GM12878 (cell line): ENCODE results near the gene CDKN1C. TPM values are rescaled to one million over a fixed set of nuclear protein-coding genes. Genes with fewer than 3 reads are reported as not detected.

Experiments
- ATAC-seq: fragments of 200-7000 bp; cut with Tn5 transposase; 3 replicates; pipeline ENCODE4 v1.9.1; 2020; ENCODE audit warnings: mild to moderate bottlenecking, moderate library complexity
- BruUV-seq: library from RNA; stranded (reverse); fragments of 400-500 nt; replicated peaks from 2 replicates; lab custom pipeline; 2021; lab: Mats Ljungman, UMichigan
- CTCF ChIA-PET: fragments of 300-600 bp; sonication (Branson Sonifier 250); formaldehyde crosslinking; extraction: SDS; loops from one replicate; lab custom pipeline; 2021; ENCODE audit warnings: inconsistent platforms; lab: Yijun Ruan, JAX
- POLR2A ChIA-PET: fragments of 350-600 bp; formaldehyde crosslinking; extraction: SDS; loops from one replicate; lab custom pipeline; 2021; ENCODE audit warnings: inconsistent platforms; lab: Charles Lee
- RAD21 ChIA-PET: fragments of 300-600 bp; sonication (Branson Sonifier 250); formaldehyde crosslinking; loops from one replicate; lab custom pipeline; 2023; ENCODE audit warnings: antibody characterized with exemption; ENCODE audit not compliant: unreplicated experiment; lab: Charles Lee
- SMC1A ChIA-PET: fragments of 300-600 bp; sonication (Branson Sonifier 250); formaldehyde crosslinking; loops from one replicate; lab custom pipeline; 2023; ENCODE audit not compliant: unreplicated experiment, uncharacterized antibody; lab: Charles Lee
- DNase-seq: peaks from one replicate; pipeline ENCODE4 v3.0.0-alpha.2; 2011; ENCODE audit warnings: low read depth, low spot score
- FAIRE-seq: peaks from 3 replicates; lab custom pipeline; 2011; peaks lifted over from hg19 to GRCh38; lab: Jason Lieb, UNC
- H2AFZ ChIP-seq: 2 replicates; pipeline ENCODE4 v1.6.0; 2011; ENCODE audit warnings: low read depth, low read length, control low read depth; ENCODE audit not compliant: control insufficient read depth
- H3K27ac ChIP-seq: 2 replicates; pipeline ENCODE4 v1.5.1; 2011; ENCODE audit warnings: control low read depth; ENCODE audit not compliant: control insufficient read depth, insufficient read depth
- H3K27me3 ChIP-seq, 2 experiments: replicated peaks in 1 of 2; 2 replicates each; pipeline versions ENCODE4 v1.6.0 to v1.6.1; 2011; ENCODE audit warnings: low read length in 1 of 2; ENCODE audit not compliant: control insufficient read depth in 2 of 2, insufficient read depth in 2 of 2
- H3K36me3 ChIP-seq, 2 experiments: 2 replicates each; pipeline ENCODE4 v1.5.1; 2011; ENCODE audit warnings: low read length in 1 of 2; ENCODE audit not compliant: control insufficient read depth in 2 of 2, insufficient read depth in 2 of 2
- H3K4me1 ChIP-seq: 2 replicates; pipeline ENCODE4 v1.6.1; 2011; ENCODE audit warnings: mild to moderate bottlenecking, low read length, moderate library complexity, mixed read lengths; ENCODE audit not compliant: control insufficient read depth, insufficient read depth
- H3K4me2 ChIP-seq: 2 replicates; pipeline ENCODE4 v1.6.0; 2011; ENCODE audit warnings: control low read depth; ENCODE audit not compliant: control insufficient read depth, insufficient read depth
- H3K4me3 ChIP-seq: fragments of 200-600 bp; sonication (generic); 2 replicates; pipeline ENCODE4 v1.5.1; 2016
- H3K79me2 ChIP-seq: 2 replicates; pipeline ENCODE4 v1.6.0; 2011; ENCODE audit warnings: low read length; ENCODE audit not compliant: control insufficient read depth, insufficient read depth
- H3K9ac ChIP-seq: 2 replicates; pipeline ENCODE4 v1.8.0; 2011; ENCODE audit warnings: low read length, control low read depth, mixed read lengths; ENCODE audit not compliant: control insufficient read depth, insufficient read depth
- H3K9me3 ChIP-seq: replicated peaks from 3 replicates; pipeline ENCODE4 v1.5.1; 2011; ENCODE audit warnings: mild to moderate bottlenecking, low read length; ENCODE audit not compliant: control insufficient read depth, insufficient read depth
- H4K20me1 ChIP-seq: 2 replicates; pipeline ENCODE4 v1.6.0; 2011; ENCODE audit not compliant: control insufficient read depth, insufficient read depth
- EGR1 ChIP-seq, 2 experiments: IDR thresholded peaks; 1 replicate in 1 of 2; 2 replicates in 1 of 2; pipeline ENCODE4 v1.6.1; 2011 to 2012; ENCODE audit warnings: low read depth in 2 of 2, low read length in 2 of 2, borderline replicate concordance in 1 of 2, mild to moderate bottlenecking in 1 of 2, moderate library complexity in 1 of 2
- EZH2 ChIP-seq: IDR thresholded peaks from 2 replicates; pipeline ENCODE4 v1.6.1; 2012; ENCODE audit warnings: low read depth, mild to moderate bottlenecking, control low read depth, inconsistent platforms, low read length, borderline replicate concordance; ENCODE audit not compliant: control insufficient read depth
- FOXK2 ChIP-seq: fragments of 450-650 bp; IDR thresholded peaks from 2 replicates; pipeline ENCODE4 v1.6.1; 2017; ENCODE audit warnings: mild to moderate bottlenecking, moderate library complexity
- FOXM1 ChIP-seq: IDR thresholded peaks from 2 replicates; pipeline ENCODE4 v1.6.1; 2012; ENCODE audit warnings: low read depth, mild to moderate bottlenecking, inconsistent platforms, low read length, moderate library complexity
- IKZF1 ChIP-seq: fragments of 450-650 bp; conservative IDR thresholded peaks from 2 replicates; pipeline ENCODE4 v1.6.1; 2017; ENCODE audit warnings: antibody characterized with exemption, mild to moderate bottlenecking
- MTA2 ChIP-seq: fragments of 450-650 bp; IDR thresholded peaks from 2 replicates; pipeline ENCODE4 v1.6.1; 2016; ENCODE audit warnings: low read depth, mild to moderate bottlenecking, moderate library complexity
- PML ChIP-seq: IDR thresholded peaks from 2 replicates; pipeline ENCODE4 v1.6.1; 2012; ENCODE audit warnings: low read length, inconsistent platforms
- POLR2A ChIP-seq: IDR thresholded peaks from 2 replicates; pipeline ENCODE4 v1.6.1; 2011; ENCODE audit warnings: low read depth, mild to moderate bottlenecking, low read length
- SPI1 ChIP-seq: IDR thresholded peaks from 2 replicates; pipeline ENCODE4 v1.6.1; 2011; ENCODE audit warnings: low read depth, mild to moderate bottlenecking, low read length, moderate library complexity, borderline replicate concordance; ENCODE audit not compliant: insufficient read depth
- TCF7 ChIP-seq: IDR thresholded peaks from 2 replicates; pipeline ENCODE4 v1.6.1; 2014; ENCODE audit warnings: antibody characterized with exemption, borderline replicate concordance
- ZNF217 ChIP-seq: fragments of 450-650 bp; IDR thresholded peaks from 2 replicates; pipeline ENCODE4 v1.6.1; 2017; ENCODE audit warnings: antibody characterized with exemption, mild to moderate bottlenecking
- WGBS: methylation state at CpG from one replicate; pipeline ENCODE4 v1.1.6; 2016; ENCODE audit warnings: low lambda C conversion rate; ENCODE audit not compliant: insufficient replicate concordance, insufficient coverage; ENCODE audit errors: missing lambda C conversion rate; 5-methylcytosine and 5-hydroxymethylcytosine counted together
- in situ Hi-C: fragments of 300-500 bp; cut with MboI; formaldehyde crosslinking; loops from 9 replicates; pipeline ENCODE4 v1.14.3; 2018; ENCODE audit warnings: mixed read lengths
- intact Hi-C: fragments of 100-400 bp; cut with micrococcal nuclease; formaldehyde crosslinking; loops from one replicate; pipeline ENCODE4 v1.14.2; 2022; ENCODE audit not compliant: unreplicated experiment
- polyA plus RNA-seq, 11 experiments: library from polyadenylated mRNA; depleted of rRNA in 4 of 11; unstranded in 6 of 11; stranded (reverse) in 5 of 11; fragments of >200 nt; fragmentation: Nextera tagmentation in 4 of 11; fragmentation: Illumina TruSeq in 1 of 11; extraction: Ambion mirVana in 4 of 11; extraction: Trizol in 1 of 11; gene quantifications; 1 replicate in 1 of 11; 2 replicates in 10 of 11; pipeline versions ENCODE4 v1.2.1 to v1.2.3, GENCODE V29; 2011 to 2016; ENCODE audit warnings: inconsistent platforms in 2 of 11, missing spikeins in 2 of 11, low read depth in 1 of 11
- total RNA-seq, 4 experiments: library from RNA; depleted of rRNA in 3 of 4; stranded (reverse); fragments of >200 nt in 3 of 4; fragmentation: Illumina TruSeq in 1 of 4; extraction: Trizol in 1 of 4; gene quantifications; 2 replicates each; pipeline versions ENCODE4 v1.2.1 to v1.2.3, GENCODE V29; 2013 to 2021
- TF ChIP-seq, protein P1 (sequence below): IDR thresholded peaks from 2 replicates; pipeline ENCODE4 v1.6.1; 2012; ENCODE audit warnings: low read depth, low read length, improper control_type of control experiment
- TF ChIP-seq, protein P2 (sequence below): fragments of 450-650 bp; IDR thresholded peaks from 2 replicates; pipeline ENCODE4 v1.6.1; 2017; ENCODE audit warnings: antibody characterized with exemption, mild to moderate bottlenecking, moderate library complexity
- TF ChIP-seq, protein P3 (sequence below): fragments of 450-650 bp; IDR thresholded peaks from 2 replicates; pipeline ENCODE4 v1.6.1; 2014; ENCODE audit warnings: mild to moderate bottlenecking

CDKN1C gene
- total and polyA plus RNA-seq, 10 of the 15 experiments (the other 5 are each of a cell fraction or from before 2014, with no cell fraction given): 0.05 to 0.21 (median 0.14) TPM; not detected in 7

DNA sequence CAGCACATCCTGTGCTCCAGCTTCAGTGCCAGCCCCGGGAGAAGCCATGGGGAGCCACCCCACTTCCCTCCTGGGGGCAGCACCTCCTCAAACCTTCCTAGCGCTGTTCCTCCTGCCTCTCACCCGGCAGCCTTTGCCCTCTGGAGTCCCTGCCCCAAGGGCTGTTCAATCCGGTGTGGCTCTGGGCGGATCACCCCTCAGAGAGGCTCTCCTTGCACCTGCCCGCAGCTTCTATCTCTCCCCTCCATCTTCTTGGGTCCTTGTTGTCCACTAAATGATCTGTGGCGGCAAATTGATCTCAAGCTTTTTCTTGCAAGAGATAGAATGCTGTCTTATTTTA is 18.1 kb upstream of the CDKN1C start:
- H3K9ac ChIP-seq: no peak overlapping the region
- BruUV-seq: no TSS peak
- WGBS: 88% methylated on average over 6 of the region's 7 CpGs

More for the DNA sequence above, 18.1 kb upstream of the CDKN1C start:
- H3K27ac ChIP-seq: no peak overlapping the region
- in situ Hi-C loops: no loop called here
- ChIA-PET SMC1A (no interaction called here), POLR2A (no interaction called here), RAD21 (interaction anchor here (2.2 kb wide), 1 partner anchor 11 kb away, joined by 9 read pairs; no protein-coding TSS in a partner anchor), CTCF (interaction anchor here (1.7 to 4.4 kb wide), 4 partner anchors 12 to 188 kb away, joined by 4 to 28 read pairs (median 11); no protein-coding TSS in a partner anchor)
- no peak for TF ChIP-seq POLR2A
- no peak for TF ChIP-seq EZH2
- TF ChIP-seq FOXM1: no peak
- TF ChIP-seq, protein P1, sequence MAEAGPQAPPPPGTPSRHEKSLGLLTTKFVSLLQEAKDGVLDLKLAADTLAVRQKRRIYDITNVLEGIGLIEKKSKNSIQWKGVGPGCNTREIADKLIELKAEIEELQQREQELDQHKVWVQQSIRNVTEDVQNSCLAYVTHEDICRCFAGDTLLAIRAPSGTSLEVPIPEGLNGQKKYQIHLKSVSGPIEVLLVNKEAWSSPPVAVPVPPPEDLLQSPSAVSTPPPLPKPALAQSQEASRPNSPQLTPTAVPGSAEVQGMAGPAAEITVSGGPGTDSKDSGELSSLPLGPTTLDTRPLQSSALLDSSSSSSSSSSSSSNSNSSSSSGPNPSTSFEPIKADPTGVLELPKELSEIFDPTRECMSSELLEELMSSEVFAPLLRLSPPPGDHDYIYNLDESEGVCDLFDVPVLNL: no peak
- no peak for TF ChIP-seq PML
- no peak for TF ChIP-seq TCF7
- TF ChIP-seq IKZF1: no peak
- TF ChIP-seq, protein P2, sequence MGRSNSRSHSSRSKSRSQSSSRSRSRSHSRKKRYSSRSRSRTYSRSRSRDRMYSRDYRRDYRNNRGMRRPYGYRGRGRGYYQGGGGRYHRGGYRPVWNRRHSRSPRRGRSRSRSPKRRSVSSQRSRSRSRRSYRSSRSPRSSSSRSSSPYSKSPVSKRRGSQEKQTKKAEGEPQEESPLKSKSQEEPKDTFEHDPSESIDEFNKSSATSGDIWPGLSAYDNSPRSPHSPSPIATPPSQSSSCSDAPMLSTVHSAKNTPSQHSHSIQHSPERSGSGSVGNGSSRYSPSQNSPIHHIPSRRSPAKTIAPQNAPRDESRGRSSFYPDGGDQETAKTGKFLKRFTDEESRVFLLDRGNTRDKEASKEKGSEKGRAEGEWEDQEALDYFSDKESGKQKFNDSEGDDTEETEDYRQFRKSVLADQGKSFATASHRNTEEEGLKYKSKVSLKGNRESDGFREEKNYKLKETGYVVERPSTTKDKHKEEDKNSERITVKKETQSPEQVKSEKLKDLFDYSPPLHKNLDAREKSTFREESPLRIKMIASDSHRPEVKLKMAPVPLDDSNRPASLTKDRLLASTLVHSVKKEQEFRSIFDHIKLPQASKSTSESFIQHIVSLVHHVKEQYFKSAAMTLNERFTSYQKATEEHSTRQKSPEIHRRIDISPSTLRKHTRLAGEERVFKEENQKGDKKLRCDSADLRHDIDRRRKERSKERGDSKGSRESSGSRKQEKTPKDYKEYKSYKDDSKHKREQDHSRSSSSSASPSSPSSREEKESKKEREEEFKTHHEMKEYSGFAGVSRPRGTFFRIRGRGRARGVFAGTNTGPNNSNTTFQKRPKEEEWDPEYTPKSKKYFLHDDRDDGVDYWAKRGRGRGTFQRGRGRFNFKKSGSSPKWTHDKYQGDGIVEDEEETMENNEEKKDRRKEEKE: no peak
- TF ChIP-seq, protein P3, sequence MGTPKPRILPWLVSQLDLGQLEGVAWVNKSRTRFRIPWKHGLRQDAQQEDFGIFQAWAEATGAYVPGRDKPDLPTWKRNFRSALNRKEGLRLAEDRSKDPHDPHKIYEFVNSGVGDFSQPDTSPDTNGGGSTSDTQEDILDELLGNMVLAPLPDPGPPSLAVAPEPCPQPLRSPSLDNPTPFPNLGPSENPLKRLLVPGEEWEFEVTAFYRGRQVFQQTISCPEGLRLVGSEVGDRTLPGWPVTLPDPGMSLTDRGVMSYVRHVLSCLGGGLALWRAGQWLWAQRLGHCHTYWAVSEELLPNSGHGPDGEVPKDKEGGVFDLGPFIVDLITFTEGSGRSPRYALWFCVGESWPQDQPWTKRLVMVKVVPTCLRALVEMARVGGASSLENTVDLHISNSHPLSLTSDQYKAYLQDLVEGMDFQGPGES: no peak
- no peak for TF ChIP-seq SPI1
- TF ChIP-seq MTA2: no peak
- TF ChIP-seq ZNF217: no peak
- TF ChIP-seq EGR1 (IDR thresholded peaks at IDR 0.05; ENCODE audit: borderline replicate concordance in 1 of 2, low read depth in 2 of 2, low read length in 2 of 2): no peak
- TF ChIP-seq FOXK2: no peak
- no peaks in the 10 kb centered on the region; the same call in 2 of the 3 replicates for H3K9me3 ChIP-seq
- intact Hi-C loops: no loop called here
- H3K4me3 ChIP-seq: no peak overlapping the region
- H3K36me3 ChIP-seq: no peaks in the 10 kb centered on the region
- H3K4me1 ChIP-seq: peaks cover 18% of the 10 kb centered on the region
- no peaks in the 10 kb centered on the region; the same call in 1 of the 2 replicates for H3K79me2 ChIP-seq
- DNase-seq (no peak), FAIRE-seq (no peak), ATAC-seq (no peak)
- no peaks in the 10 kb centered on the region for H4K20me1 ChIP-seq
- no peaks in the 10 kb centered on the region for H3K27me3 ChIP-seq
- H2AFZ ChIP-seq: no peak overlapping the region
- no peak overlapping the region; the same call in 1 of the 2 replicates for H3K4me2 ChIP-seq
